ENCODE data around the gene ACTL10. TPM values are rescaled to one million over a fixed set of nuclear protein-coding genes. Genes with fewer than 3 reads are reported as not detected.
A peak's percentile ranks its signal among the peaks of the same experiment; 100 is the strongest.

Gene ACTL10
- total RNA-seq, 1 experiment from 2014 or later: 0.85 TPM

DNA sequence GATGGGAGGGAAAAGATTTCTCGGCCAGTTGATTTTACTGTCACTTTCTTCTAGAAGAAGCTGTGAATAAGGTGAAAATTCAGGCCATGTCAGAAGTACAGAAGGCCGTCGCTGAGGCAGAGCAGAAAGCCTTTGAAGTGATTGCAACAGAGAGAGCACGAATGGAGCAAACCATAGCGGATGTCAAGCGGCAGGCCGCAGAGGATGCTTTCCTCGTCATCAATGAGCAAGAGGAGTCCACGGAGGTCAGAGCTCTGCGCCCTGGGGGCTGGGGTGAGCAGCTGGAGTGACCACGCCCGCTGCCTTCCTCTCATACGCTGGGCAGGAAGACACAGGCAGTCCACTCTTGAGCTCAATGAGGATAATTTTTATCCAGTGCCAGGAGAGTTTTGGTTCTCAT lies 26.5 kb upstream of the ACTL10 start:
- Histone ChIP-seq H3K4me1 (replicated peaks; ENCODE audit: insufficient read depth) (no peaks in the 10 kb centered on the region), H2AFZ (no peak overlapping the region), H3K36me3 (ENCODE audit: low read depth) (peaks cover 10% of the 10 kb centered on the region; the same call in 1 of the 2 replicates), H3K27ac (no peak overlapping the region), H3K4me2 (no peak overlapping the region), H3K79me2 (ENCODE audit: low read depth) (no peaks in the 10 kb centered on the region), H4K20me1 (ENCODE audit: insufficient read depth) (no peaks in the 10 kb centered on the region), H3K9me3 (ENCODE audit: insufficient read depth, low read depth) (no peaks in the 10 kb centered on the region), H3K27me3 (ENCODE audit: insufficient read depth, low read depth) (no peaks in the 10 kb centered on the region), H3F3A (ENCODE audit: insufficient read depth, low read depth) (no peaks in the 10 kb centered on the region), H3K9me2 (ENCODE audit: insufficient read depth) (no peaks in the 10 kb centered on the region), H3K4me3 (no peak overlapping the region)
- peak in 1 of 2 experiments; percentile 1 for DNase-seq
- intact Hi-C loops (cut with micrococcal nuclease; ENCODE audit: unreplicated experiment): no loop called here
- BruUV-seq (replicated peaks): no TSS peak
- TF ChIP-seq, protein P1, sequence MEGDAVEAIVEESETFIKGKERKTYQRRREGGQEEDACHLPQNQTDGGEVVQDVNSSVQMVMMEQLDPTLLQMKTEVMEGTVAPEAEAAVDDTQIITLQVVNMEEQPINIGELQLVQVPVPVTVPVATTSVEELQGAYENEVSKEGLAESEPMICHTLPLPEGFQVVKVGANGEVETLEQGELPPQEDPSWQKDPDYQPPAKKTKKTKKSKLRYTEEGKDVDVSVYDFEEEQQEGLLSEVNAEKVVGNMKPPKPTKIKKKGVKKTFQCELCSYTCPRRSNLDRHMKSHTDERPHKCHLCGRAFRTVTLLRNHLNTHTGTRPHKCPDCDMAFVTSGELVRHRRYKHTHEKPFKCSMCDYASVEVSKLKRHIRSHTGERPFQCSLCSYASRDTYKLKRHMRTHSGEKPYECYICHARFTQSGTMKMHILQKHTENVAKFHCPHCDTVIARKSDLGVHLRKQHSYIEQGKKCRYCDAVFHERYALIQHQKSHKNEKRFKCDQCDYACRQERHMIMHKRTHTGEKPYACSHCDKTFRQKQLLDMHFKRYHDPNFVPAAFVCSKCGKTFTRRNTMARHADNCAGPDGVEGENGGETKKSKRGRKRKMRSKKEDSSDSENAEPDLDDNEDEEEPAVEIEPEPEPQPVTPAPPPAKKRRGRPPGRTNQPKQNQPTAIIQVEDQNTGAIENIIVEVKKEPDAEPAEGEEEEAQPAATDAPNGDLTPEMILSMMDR (conservative IDR thresholded peaks at IDR 0.05): no peak
- ChIA-PET CTCF (interaction anchor here (0.6 kb wide), 3 partner anchors 85 to 150 kb away, joined by 3 to 4 read pairs (median 4); partner anchors contain the start of gene CBFA2T2), POLR2A (ENCODE audit: unreplicated experiment) (no interaction called here)

DNA sequence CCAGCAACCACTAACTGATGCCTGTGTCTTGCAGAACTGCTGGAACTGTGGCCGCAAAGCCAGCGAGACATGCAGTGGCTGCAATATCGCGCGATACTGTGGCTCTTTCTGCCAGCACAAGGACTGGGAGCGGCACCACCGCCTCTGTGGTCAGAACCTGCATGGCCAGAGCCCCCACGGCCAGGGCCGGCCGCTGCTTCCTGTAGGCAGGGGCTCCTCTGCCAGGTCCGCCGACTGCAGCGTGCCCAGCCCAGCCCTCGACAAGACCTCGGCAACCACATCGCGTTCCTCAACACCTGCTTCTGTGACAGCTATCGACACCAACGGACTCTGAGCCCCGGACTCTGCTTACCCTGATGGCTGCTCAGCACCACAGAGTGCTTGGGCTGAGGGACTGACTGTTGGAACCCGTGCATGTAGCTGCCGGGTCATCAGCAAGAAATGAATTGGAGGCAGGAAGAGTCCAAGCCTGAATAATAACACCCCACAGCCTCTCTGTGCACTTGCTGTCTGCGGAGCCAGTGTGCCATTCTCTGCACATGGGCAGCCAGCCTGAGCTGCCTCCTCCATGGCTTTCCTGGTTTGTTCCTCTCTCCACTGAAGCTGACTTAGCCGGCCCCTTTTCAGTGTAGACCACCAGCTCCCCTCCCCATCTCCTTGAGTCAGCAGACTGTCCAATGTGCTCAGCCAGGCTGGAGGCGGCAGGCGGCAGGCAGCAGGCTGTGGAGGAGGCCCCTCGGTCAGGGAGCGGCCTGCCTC lies 22.3 kb upstream of the ACTL10 start:
- no peak overlapping the region for H3K27ac ChIP-seq
- no TSS peak for BruUV-seq (replicated peaks)
- H4K20me1 ChIP-seq (ENCODE audit: insufficient read depth): no peaks in the 10 kb centered on the region
- H3F3A ChIP-seq (ENCODE audit: insufficient read depth, low read depth): no peaks in the 10 kb centered on the region; the same call in none of the 2 replicates
- no peaks in the 10 kb centered on the region for H3K27me3 ChIP-seq (ENCODE audit: insufficient read depth, low read depth)
- no peak overlapping the region for H3K4me3 ChIP-seq
- no peaks in the 10 kb centered on the region for H3K4me1 ChIP-seq (replicated peaks; ENCODE audit: insufficient read depth)
- no peak overlapping the region for H2AFZ ChIP-seq
- no peaks in the 10 kb centered on the region for H3K9me3 ChIP-seq (ENCODE audit: insufficient read depth, low read depth)
- no peaks in the 10 kb centered on the region for H3K36me3 ChIP-seq (ENCODE audit: low read depth)
- ChIA-PET CTCF (no interaction called here), POLR2A (ENCODE audit: unreplicated experiment) (no interaction called here)
- no peak for DNase-seq
- H3K4me2 ChIP-seq: no peak overlapping the region
- H3K9me2 ChIP-seq (ENCODE audit: insufficient read depth): no peaks in the 10 kb centered on the region
- intact Hi-C loops (cut with micrococcal nuclease; ENCODE audit: unreplicated experiment): no loop called here
- TF ChIP-seq, protein P1 (conservative IDR thresholded peaks at IDR 0.05): no peak
- no peak for TF ChIP-seq EZH2 (IDR thresholded peaks at IDR 0.05; ENCODE audit: low read depth)
- no peaks in the 10 kb centered on the region for H3K79me2 ChIP-seq (ENCODE audit: low read depth)

DNA sequence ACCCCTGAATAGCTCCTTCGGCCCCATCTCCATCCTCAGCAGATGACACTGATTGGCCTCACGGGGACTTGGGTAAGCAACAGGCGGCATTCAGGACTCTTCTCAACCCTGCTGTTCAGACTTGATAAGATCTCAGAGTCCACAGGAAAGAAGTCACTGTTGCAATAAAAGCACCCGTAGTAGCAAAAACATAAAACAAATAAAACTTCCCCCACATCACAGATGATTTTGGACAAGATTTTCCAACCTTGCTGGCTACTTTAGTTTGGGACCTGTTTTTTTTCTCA lies 21.7 kb upstream of the ACTL10 start:
- H3K4me3 ChIP-seq: no peak overlapping the region
- no peaks in the 10 kb centered on the region for H3K79me2 ChIP-seq (ENCODE audit: low read depth)
- no TSS peak for BruUV-seq (replicated peaks)
- no peaks in the 10 kb centered on the region for H3K9me2 ChIP-seq (ENCODE audit: insufficient read depth)
- H3K27me3 ChIP-seq (ENCODE audit: insufficient read depth, low read depth): no peaks in the 10 kb centered on the region
- H2AFZ ChIP-seq: no peak overlapping the region
- DNase-seq: no peak
- ChIA-PET POLR2A (ENCODE audit: unreplicated experiment) (no interaction called here), CTCF (no interaction called here)
- H4K20me1 ChIP-seq (ENCODE audit: insufficient read depth): no peaks in the 10 kb centered on the region
- TF ChIP-seq, protein P1 (conservative IDR thresholded peaks at IDR 0.05): no peak
- no peak for TF ChIP-seq EZH2 (IDR thresholded peaks at IDR 0.05; ENCODE audit: low read depth)
- H3K36me3 ChIP-seq (ENCODE audit: low read depth): no peaks in the 10 kb centered on the region
- peaks cover under 1% of the 10 kb centered on the region; the same call in 1 of the 2 replicates for H3K4me1 ChIP-seq (replicated peaks; ENCODE audit: insufficient read depth)
- no peak overlapping the region for H3K4me2 ChIP-seq
- intact Hi-C loops (cut with micrococcal nuclease; ENCODE audit: unreplicated experiment): no loop called here
- no peaks in the 10 kb centered on the region; the same call in none of the 2 replicates for H3F3A ChIP-seq (ENCODE audit: insufficient read depth, low read depth)
- no peaks in the 10 kb centered on the region for H3K9me3 ChIP-seq (ENCODE audit: insufficient read depth, low read depth)
- H3K27ac ChIP-seq: no peak overlapping the region
